K562 (cell line): ENCODE results near the gene SLC25A1. TPM values are rescaled to one million over a fixed set of nuclear protein-coding genes. Genes with fewer than 3 reads are reported as not detected.
A peak's percentile ranks its signal among the peaks of the same experiment; 100 is the strongest.

ENCODE experiments used
- ATAC-seq: fragments of 200-7000 bp; cut with Tn5 transposase; 3 replicates; pipeline ENCODE4 v1.9.1; 2020; ENCODE audit warnings: moderate library complexity
- Bru-seq: library from RNA; stranded (reverse); fragments of 400-500 nt; gene quantifications from one replicate; lab custom pipeline; 2021; lab: Mats Ljungman, UMichigan
- BruChase-seq, 2 experiments: library from RNA; stranded (reverse); fragments of 400-500 nt; gene quantifications; one replicate each; lab custom pipeline; 2021; lab: Mats Ljungman, UMichigan
- BruUV-seq: library from RNA; stranded (reverse); fragments of 400-500 nt; replicated peaks from 2 replicates; lab custom pipeline; 2021; lab: Mats Ljungman, UMichigan
- CTCF ChIA-PET: fragments of 300-600 bp; formaldehyde crosslinking; extraction: SDS; loops from one replicate; lab custom pipeline; 2021; ENCODE audit warnings: low intra/inter-chr PET ratio; lab: Yijun Ruan, JAX
- POLR2A ChIA-PET: fragments of 300-600, 350-650 bp; sonication (Branson Sonifier 250); formaldehyde crosslinking; extraction: SDS; loops from one replicate; lab custom pipeline; 2021; ENCODE audit warnings: antibody characterized with exemption, inconsistent platforms; lab: Yijun Ruan, JAX
- DNase-seq, 4 experiments: peaks; one replicate each; pipeline versions ENCODE4 v3.0.0 to v3.0.0-alpha.2; 2011 to 2018; ENCODE audit warnings: low spot score in 3 of 4, mixed read lengths in 3 of 4; ENCODE audit errors: extremely low read depth in 1 of 4
- FAIRE-seq: peaks from 2 replicates; lab custom pipeline; 2011; peaks lifted over from hg19 to GRCh38; lab: Jason Lieb, UNC
- H2AFZ ChIP-seq: 2 replicates; pipeline ENCODE4 v1.6.0; 2011; ENCODE audit warnings: low read depth, low read length, control low read depth, inconsistent platforms
- H3K27ac ChIP-seq: fragments of 200-600 bp; 3 replicates; pipeline ENCODE4 v1.8.0; 2011; ENCODE audit warnings: low read depth, mild to moderate bottlenecking, control low read depth, inconsistent platforms, low read length, moderate library complexity, mixed read lengths; ENCODE audit errors: extremely low read depth
- H3K27me3 ChIP-seq, 2 experiments: fragments of 300-600 bp in 1 of 2; 2 replicates in 1 of 2; 3 replicates in 1 of 2; pipeline versions ENCODE4 v1.6.0 to v1.8.0; 2011; ENCODE audit warnings: inconsistent platforms in 2 of 2, low read length in 2 of 2, mild to moderate bottlenecking in 1 of 2, mixed read lengths in 1 of 2, moderate library complexity in 1 of 2; ENCODE audit not compliant: control insufficient read depth in 2 of 2, insufficient read depth in 2 of 2
- H3K36me3 ChIP-seq: fragments of 300-600 bp; 3 replicates; pipeline ENCODE4 v1.8.0; 2011; ENCODE audit warnings: mild to moderate bottlenecking, low read length, inconsistent platforms; ENCODE audit not compliant: control insufficient read depth, insufficient read depth
- H3K4me1 ChIP-seq, 2 experiments: fragments of 200-600 bp in 1 of 2; replicated peaks in 1 of 2; 2 replicates in 1 of 2; 3 replicates in 1 of 2; pipeline versions ENCODE4 v1.5.1 to v1.8.0; 2011; ENCODE audit warnings: inconsistent platforms in 2 of 2, low read length in 2 of 2, mild to moderate bottlenecking in 1 of 2, mixed read lengths in 1 of 2, moderate library complexity in 1 of 2; ENCODE audit not compliant: control insufficient read depth in 2 of 2, insufficient read depth in 2 of 2
- H3K4me2 ChIP-seq: 2 replicates; pipeline ENCODE4 v1.6.1; 2011; ENCODE audit warnings: low read length, control low read depth, inconsistent platforms, mixed read lengths; ENCODE audit not compliant: insufficient read depth
- H3K4me3 ChIP-seq: fragments of 200-600 bp; sonication (generic), shearing (Covaris generic); 2 replicates; pipeline ENCODE4 v1.5.1; 2016; ENCODE audit warnings: control low read depth, inconsistent platforms
- H3K79me2 ChIP-seq: fragments of 200-600 bp; 3 replicates; pipeline ENCODE4 v1.8.0; 2011; ENCODE audit warnings: low read length, inconsistent platforms; ENCODE audit not compliant: control insufficient read depth, insufficient read depth
- H3K9ac ChIP-seq, 2 experiments: 2 replicates each; pipeline versions ENCODE4 v1.6.0 to v1.6.1; 2011; ENCODE audit warnings: low read depth in 2 of 2, low read length in 2 of 2, control low read depth in 1 of 2, inconsistent platforms in 1 of 2, mild to moderate bottlenecking in 1 of 2, mixed read lengths in 1 of 2; ENCODE audit not compliant: insufficient read depth in 1 of 2
- H3K9me1 ChIP-seq: one replicate; pipeline ENCODE4 v1.6.0; 2011; ENCODE audit warnings: inconsistent platforms, mild to moderate bottlenecking, low read length, moderate library complexity; ENCODE audit not compliant: control insufficient read depth, insufficient read depth
- H3K9me3 ChIP-seq: replicated peaks from 2 replicates; pipeline ENCODE4 v1.5.1; 2011; ENCODE audit warnings: low read depth, low read length, inconsistent platforms; ENCODE audit not compliant: control insufficient read depth, insufficient read depth
- H4K20me1 ChIP-seq: replicated peaks from 2 replicates; pipeline ENCODE4 v1.6.1; 2011; ENCODE audit warnings: low read length, inconsistent platforms, mixed read lengths; ENCODE audit not compliant: control insufficient read depth, insufficient read depth
- BRD9 ChIP-seq: fragments of 450-650 bp; IDR thresholded peaks from 2 replicates; pipeline ENCODE4 v1.6.1; 2018; ENCODE audit warnings: low read depth; ENCODE audit not compliant: partially characterized antibody
- FUS ChIP-seq: fragments of 200-400 bp; formaldehyde crosslinking; optimal IDR thresholded peaks from 2 replicates; pipeline ENCODE3; 2017; ENCODE audit warnings: low read depth, low read length
- OTX1 ChIP-seq: fragments of 450-650 bp; formaldehyde crosslinking; IDR thresholded peaks from 2 replicates; pipeline ENCODE4 v1.4.0; 2022; ENCODE audit warnings: mild to moderate bottlenecking
- SP2 ChIP-seq: IDR thresholded peaks from 2 replicates; pipeline ENCODE4 v1.6.1; 2011; ENCODE audit warnings: mild to moderate bottlenecking, low read depth, low read length, moderate library complexity; ENCODE audit not compliant: poor library complexity, severe bottlenecking; ENCODE audit errors: extremely low read depth
- TCF7L2 ChIP-seq: fragments of 150-350 bp; IDR thresholded peaks from 2 replicates; pipeline ENCODE4 v1.6.1; 2016; ENCODE audit warnings: low read depth, mild to moderate bottlenecking, low read length, moderate library complexity
- TCFL5 ChIP-seq: fragments of 250-450 bp; sonication (Bioruptor Pico); conservative IDR thresholded peaks from 2 replicates; pipeline ENCODE4 v1.6.1; 2021; ENCODE audit warnings: mild to moderate bottlenecking, moderate library complexity, matching md5 sums
- ZBTB17 ChIP-seq: fragments of 450-650 bp; formaldehyde crosslinking; IDR thresholded peaks from 2 replicates; pipeline ENCODE4 v1.4.0; 2020; ENCODE audit warnings: mild to moderate bottlenecking
- ZNF184 ChIP-seq: sonication (generic); formaldehyde crosslinking; IDR thresholded peaks from 2 replicates; pipeline ENCODE4 v1.5.0; 2020; ENCODE audit warnings: missing genetic modification reagents
- ZNF232 ChIP-seq: sonication (generic); formaldehyde crosslinking; IDR thresholded peaks from 2 replicates; pipeline ENCODE4 v1.8.0; 2022; ENCODE audit warnings: mild to moderate bottlenecking, missing genetic modification reagents
- ZNF644 ChIP-seq: fragments of 200-800 bp; sonication (Bioruptor generic); IDR thresholded peaks from 2 replicates; pipeline ENCODE4 v1.6.1; 2016; ENCODE audit warnings: low read depth, missing genetic modification characterization, missing compliant biosample characterization
- ZZZ3 ChIP-seq: fragments of 450-650 bp; IDR thresholded peaks from 2 replicates; pipeline ENCODE4 v1.6.1; 2016; ENCODE audit warnings: antibody characterized with exemption, mild to moderate bottlenecking, moderate library complexity
- WGBS: fragments of 100-300 bp; shearing (Covaris generic); methylation state at CpG from one replicate; pipeline ENCODE4 v1.1.6; 2016; ENCODE audit warnings: low coverage, mixed read lengths; ENCODE audit not compliant: insufficient coverage; ENCODE audit errors: missing lambda C conversion rate; 5-methylcytosine and 5-hydroxymethylcytosine counted together
- in situ Hi-C: fragments of 300-500 bp; cut with MboI; formaldehyde crosslinking; loops from 4 replicates; pipeline ENCODE4 v1.15.0; 2018; ENCODE audit warnings: inconsistent platforms, mixed read lengths
- intact Hi-C: fragments of 100-400 bp; cut with micrococcal nuclease; formaldehyde crosslinking; loops from 2 replicates; pipeline ENCODE4 v1.14.2; 2022
- long read RNA-seq, 3 experiments: library from polyadenylated mRNA in 2 of 3; library from RNA in 1 of 3; unstranded in 2 of 3; stranded (forward) in 1 of 3; transcript quantifications; one replicate each; pipeline ENCODE4 v2.0.0, GENCODE V29; 2019 to 2022
- polyA minus RNA-seq, 3 experiments: library from RNA; depleted of rRNA, polyadenylated mRNA; stranded (reverse); fragments of >200 nt; gene quantifications; 2 replicates each; pipeline ENCODE4 v1.2.3, GENCODE V29; 2011
- polyA plus RNA-seq, 8 experiments: library from polyadenylated mRNA; depleted of rRNA in 4 of 8; stranded (reverse) in 5 of 8; unstranded in 3 of 8; fragments of >200 nt; fragmentation: Nextera tagmentation in 2 of 8; fragmentation: Illumina TruSeq in 1 of 8; extraction: Ambion mirVana in 2 of 8; extraction: Trizol in 1 of 8; gene quantifications; 2 replicates each; pipeline versions ENCODE4 v1.2.1 to v1.2.3, GENCODE V29; 2011 to 2014; ENCODE audit warnings: inconsistent platforms in 1 of 8, missing spikeins in 1 of 8
- total RNA-seq, 7 experiments: library from RNA; depleted of rRNA in 6 of 7; stranded (reverse); fragments of >200 nt in 6 of 7; fragmentation: Illumina TruSeq in 2 of 7; extraction: Trizol in 2 of 7; gene quantifications; 2 replicates each; pipeline versions ENCODE4 v1.2.1 to v1.2.3, GENCODE V29; 2011 to 2021; ENCODE audit warnings: low replicate concordance in 1 of 7
- TF ChIP-seq, protein P1 (sequence below): fragments of 250-450 bp; sonication (Bioruptor Pico); IDR thresholded peaks from 2 replicates; pipeline ENCODE4 v1.8.0; 2021; ENCODE audit warnings: mild to moderate bottlenecking, moderate library complexity

Gene SLC25A1
- 34.4 and 107 TPM in 2 replicates for total RNA-seq (2011; cell fraction: chromatin; rRNA removed; ENCODE audit: low replicate concordance)
- total RNA-seq (2011; cell fraction: nucleolus; rRNA removed), result 114 and 122 TPM in 2 replicates
- 76.8 and 81.5 TPM in 2 replicates for total RNA-seq (2011; cell fraction: nucleoplasm; rRNA removed)
- total RNA-seq (2014; rRNA removed) (329 and 469 TPM in 2 replicates), total RNA-seq (2014; rRNA removed; fragmentation: Illumina TruSeq; extraction: Trizol) (54.3 and 89.6 TPM in 2 replicates), total RNA-seq (2015; rRNA removed; fragmentation: Illumina TruSeq; extraction: Trizol) (109 and 119 TPM in 2 replicates), total RNA-seq (2021) (399 and 408 TPM in 2 replicates), polyA plus RNA-seq (2011; rRNA removed) (110 and 216 TPM in 2 replicates), polyA plus RNA-seq (2014; fragmentation: Illumina TruSeq; extraction: Trizol) (183 and 239 TPM in 2 replicates), polyA plus RNA-seq (2014; fragmentation: Nextera tagmentation; extraction: Ambion mirVana) (10 to 100 TPM; 11.0 to 23.7 TPM), polyA plus RNA-seq (2014; rRNA removed) (248 and 262 TPM in 2 replicates), polyA minus RNA-seq (2011; rRNA and poly(A)+ RNA removed) (64.7 and 77.1 TPM in 2 replicates), Bru-seq, nascent RNA (percentile 96 among the genes with signal in this experiment), BruChase-seq, experiment 1, labeled RNA remaining after a 2-hour chase (percentile 87 among the genes with signal in this experiment), BruChase-seq, experiment 2, labeled RNA remaining after a 6-hour chase (percentile 90 among the genes with signal in this experiment)
- 329 and 368 TPM in 2 replicates for polyA plus RNA-seq (2011; cell fraction: cytosol; rRNA removed)
- 294 and 343 TPM in 2 replicates for polyA plus RNA-seq (2011; cell fraction: nucleus; rRNA removed)
- polyA plus RNA-seq (2012), result 272 and 330 TPM in 2 replicates
- 103 and 287 TPM in 2 replicates for polyA minus RNA-seq (2011; cell fraction: cytosol; rRNA and poly(A)+ RNA removed)
- polyA minus RNA-seq (2011; cell fraction: nucleus; rRNA and poly(A)+ RNA removed), result 46.3 and 88.1 TPM in 2 replicates
- long read RNA-seq, experiment 1, transcript SLC25A1-201 (9 exons, 1,648 nt), result major isoform, 647 of 1,077 reads
- long read RNA-seq, experiment 1, transcript SLC25A1-202 (9 exons, 1,514 nt), result minor isoform, 55 of 1,077 reads
- long read RNA-seq, experiment 1, partial matches to known transcripts, result 240 of 1,077 reads
- long read RNA-seq, experiment 1, other reads (novel, unspliced or antisense), result 130 of 1,077 reads
- long read RNA-seq, experiment 2, transcript SLC25A1-202 (9 exons, 1,514 nt), result minor isoform, 28 of 541 reads
- long read RNA-seq, experiment 2, transcript SLC25A1-201 (9 exons, 1,648 nt), result major isoform, 310 of 541 reads
- long read RNA-seq, experiment 2, partial matches to known transcripts, result 100 of 541 reads
- long read RNA-seq, experiment 2, other reads (novel, unspliced or antisense), result 100 of 541 reads
- long read RNA-seq, experiment 3, transcript SLC25A1-201 (9 exons, 1,648 nt), result major isoform, 436 of 563 reads
- long read RNA-seq, experiment 3, transcript SLC25A1-202 (9 exons, 1,514 nt), result minor isoform, 36 of 563 reads
- long read RNA-seq, experiment 3, partial matches to known transcripts, result 25 of 563 reads
- long read RNA-seq, experiment 3, other reads (novel, unspliced or antisense), result 65 of 563 reads

DNA sequence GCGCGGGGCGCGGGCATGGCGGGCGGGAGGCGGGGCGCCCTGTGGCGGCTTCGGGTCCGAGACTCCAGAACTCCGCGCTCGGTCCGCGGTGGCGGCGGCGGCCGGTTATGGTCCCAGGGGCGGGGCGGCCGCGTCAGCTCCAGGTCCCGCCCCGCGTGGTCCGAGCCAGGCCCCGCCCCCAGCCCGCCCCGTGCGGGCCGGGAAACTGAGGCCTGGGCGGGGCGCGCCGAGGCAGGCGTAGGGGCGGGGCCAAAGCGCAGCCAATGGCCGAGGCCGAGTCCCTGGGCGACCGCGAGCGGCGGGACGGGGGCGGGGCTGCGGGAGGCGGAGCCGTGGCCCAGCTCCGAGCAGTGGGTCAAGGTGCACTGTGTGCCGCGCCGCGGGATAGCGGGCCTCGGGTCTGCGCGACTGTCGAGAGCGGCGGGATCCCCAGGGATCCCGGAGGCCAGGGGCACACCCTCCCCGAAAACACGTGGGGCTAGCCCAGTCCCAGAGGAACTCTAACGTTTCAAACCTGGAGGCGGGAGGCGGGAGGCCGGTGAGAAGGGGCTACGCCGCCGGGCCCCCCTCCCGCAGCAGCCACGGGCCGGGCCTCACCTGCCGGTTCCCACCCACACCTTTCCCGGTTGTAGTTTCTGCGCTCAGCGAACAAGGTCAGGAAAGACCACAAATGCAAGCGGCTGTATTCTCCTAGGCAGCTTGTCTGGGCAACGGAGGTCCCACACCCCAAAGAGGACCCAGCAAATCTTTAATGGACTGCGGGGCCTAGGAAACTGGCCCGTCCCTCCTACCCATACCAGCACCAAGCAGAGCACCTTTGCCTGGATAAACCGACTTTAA lies at the start of gene SLC25A1:
Gene SLC25A1, minus strand, starts transcription at position 80 of the 840 bp plus-strand sequence. Its CDS starts 63 bp downstream, at position 17.
- CTCF ChIA-PET, result interaction anchor here (0.6 to 2.6 kb wide), 7 partner anchors 34 to 451 kb away, joined by 3 to 31 read pairs (median 4); partner anchors contain the start of gene ESS2
- no TSS peak for BruUV-seq
- Histone ChIP-seq H3K27ac (peak within 1 kb of the TSS; percentile 85), H3K36me3 (peaks cover 36% of the 10 kb centered on the region), H3K4me2 (peak within 1 kb of the TSS; percentile 90), H3K27me3 (peaks cover 10 to 22% of the 10 kb centered on the region in 2 experiments; a peak in 4 of 5 replicates), H3K9ac (peak within 1 kb of the TSS; percentile 80 to 96), H3K9me3 (no peaks in the 10 kb centered on the region), H3K4me1 (peaks cover 31 to 89% of the 10 kb centered on the region in 2 experiments), H3K4me3 (peak within 1 kb of the TSS; percentile 76), H2AFZ (peak within 1 kb of the TSS; percentile 90), H4K20me1 (peaks cover 24% of the 10 kb centered on the region; the same call in 1 of the 2 replicates), H3K79me2 (peaks cover 45% of the 10 kb centered on the region), H3K9me1 (peaks cover 13% of the 10 kb centered on the region)
- intact Hi-C loops (loop anchor here (1.0 to 5.0 kb wide), 9 partner anchors 35 to 451 kb away; partner anchors contain the start of genes CDC45, ESS2, MRPL40 and UFD1), in situ Hi-C loops (loop anchor here (5.0 kb wide), 1 partner anchor 448 kb away; no protein-coding TSS in a partner anchor)
- FAIRE-seq, result peak; percentile 82
- POLR2A ChIA-PET, result interaction anchor here (0.5 to 11.1 kb wide), 45 partner anchors 9 to 1340 kb away, joined by 3 to 191 read pairs (median 4); partner anchors contain the start of genes CDC45, CLTCL1, HIRA and UFD1
- WGBS, result 1% methylated on average over 64 of the region's 86 CpGs
- peak; percentile 100 for DNase-seq
- peak; percentile 86 for ATAC-seq
- TF ChIP-seq SP2 (peak; percentile 4), OTX1 (CRISPR knock-in tag) (no peak), ZBTB17 (CRISPR knock-in tag) (peak; percentile 83), ZNF184 (CRISPR knock-in tag) (no peak), TCFL5 (CRISPR knock-in tag) (no peak), ZNF644 (tag) (no peak), ZNF232 (no peak), ZZZ3 (no peak), BRD9 (no peak), TCF7L2 (peak; percentile 35; the same call in 1 of the 2 replicates), FUS (no peak)
- TF ChIP-seq, protein P1, sequence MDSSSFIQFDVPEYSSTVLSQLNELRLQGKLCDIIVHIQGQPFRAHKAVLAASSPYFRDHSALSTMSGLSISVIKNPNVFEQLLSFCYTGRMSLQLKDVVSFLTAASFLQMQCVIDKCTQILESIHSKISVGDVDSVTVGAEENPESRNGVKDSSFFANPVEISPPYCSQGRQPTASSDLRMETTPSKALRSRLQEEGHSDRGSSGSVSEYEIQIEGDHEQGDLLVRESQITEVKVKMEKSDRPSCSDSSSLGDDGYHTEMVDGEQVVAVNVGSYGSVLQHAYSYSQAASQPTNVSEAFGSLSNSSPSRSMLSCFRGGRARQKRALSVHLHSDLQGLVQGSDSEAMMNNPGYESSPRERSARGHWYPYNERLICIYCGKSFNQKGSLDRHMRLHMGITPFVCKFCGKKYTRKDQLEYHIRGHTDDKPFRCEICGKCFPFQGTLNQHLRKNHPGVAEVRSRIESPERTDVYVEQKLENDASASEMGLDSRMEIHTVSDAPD (CRISPR knock-in tag), result no peak
